ENCODE data around the gene CDH24. TPM values are rescaled to one million over a fixed set of nuclear protein-coding genes. Genes with fewer than 3 reads are reported as not detected.

Gene CDH24
- polyA plus RNA-seq, 3 donors = 0.13 to 0.14 TPM; not detected in 1

GRCh38 chr14:23047034-23047634 lies 10.2 kb downstream of the CDH24 start:
- intact Hi-C loops (cut with micrococcal nuclease) = no loop called here
- no peak overlapping the region for H3K27ac Mint-ChIP-seq
- no peaks in the 10 kb centered on the region for H3K36me3 Mint-ChIP-seq
- no peak for DNase-seq
- H3K4me3 Mint-ChIP-seq = no peak overlapping the region
- Histone ChIP-seq H3K79me2 (ENCODE audit: insufficient read depth, low read length) (no peaks in the 10 kb centered on the region), H3K4me2 (replicated peaks; ENCODE audit: extremely low read depth, low read length, poor library complexity, severe bottlenecking) (no peak overlapping the region), H3K4me3 (replicated peaks in 1 of 3; ENCODE audit: low read depth in 2 of 3, low read length in 3 of 3) (no peak overlapping the region), H3K9ac (ENCODE audit: insufficient read depth, low read length, poor library complexity, severe bottlenecking) (no peak overlapping the region), H2AFZ (ENCODE audit: insufficient read depth, low read depth, low read length, poor library complexity, severe bottlenecking) (no peak overlapping the region), H3K36me3 (replicated peaks in 1 of 2; ENCODE audit: control insufficient read depth in 1 of 2, insufficient read depth in 2 of 2, low read length in 2 of 2) (no peaks in the 10 kb centered on the region), H4K20me1 (ENCODE audit: insufficient read depth, low read length) (no peaks in the 10 kb centered on the region), H3K9me3 (replicated peaks in 1 of 2; ENCODE audit: control insufficient read depth in 1 of 2, insufficient read depth in 1 of 2, low read length in 2 of 2) (no peaks in the 10 kb centered on the region), H3K27me3 (ENCODE audit: control insufficient read depth in 2 of 2, insufficient read depth in 2 of 2, low read length in 2 of 2) (no peaks in the 10 kb centered on the region), H3K4me1 (ENCODE audit: control insufficient read depth in 1 of 2, insufficient read depth in 2 of 2, low read length in 2 of 2) (peaks cover 3 to 10% of the 10 kb centered on the region in 2 donors), H3K27ac (ENCODE audit: low read depth in 1 of 2, low read length in 2 of 2) (no peak overlapping the region)
- 75% methylated on average over 4 of the region's 6 CpGs for WGBS (ENCODE audit: insufficient coverage)
- TF ChIP-seq, protein P1, sequence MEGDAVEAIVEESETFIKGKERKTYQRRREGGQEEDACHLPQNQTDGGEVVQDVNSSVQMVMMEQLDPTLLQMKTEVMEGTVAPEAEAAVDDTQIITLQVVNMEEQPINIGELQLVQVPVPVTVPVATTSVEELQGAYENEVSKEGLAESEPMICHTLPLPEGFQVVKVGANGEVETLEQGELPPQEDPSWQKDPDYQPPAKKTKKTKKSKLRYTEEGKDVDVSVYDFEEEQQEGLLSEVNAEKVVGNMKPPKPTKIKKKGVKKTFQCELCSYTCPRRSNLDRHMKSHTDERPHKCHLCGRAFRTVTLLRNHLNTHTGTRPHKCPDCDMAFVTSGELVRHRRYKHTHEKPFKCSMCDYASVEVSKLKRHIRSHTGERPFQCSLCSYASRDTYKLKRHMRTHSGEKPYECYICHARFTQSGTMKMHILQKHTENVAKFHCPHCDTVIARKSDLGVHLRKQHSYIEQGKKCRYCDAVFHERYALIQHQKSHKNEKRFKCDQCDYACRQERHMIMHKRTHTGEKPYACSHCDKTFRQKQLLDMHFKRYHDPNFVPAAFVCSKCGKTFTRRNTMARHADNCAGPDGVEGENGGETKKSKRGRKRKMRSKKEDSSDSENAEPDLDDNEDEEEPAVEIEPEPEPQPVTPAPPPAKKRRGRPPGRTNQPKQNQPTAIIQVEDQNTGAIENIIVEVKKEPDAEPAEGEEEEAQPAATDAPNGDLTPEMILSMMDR (IDR thresholded peaks at IDR 0.05) = no peak
- peaks cover 9 to 12% (median 9%) of the 10 kb centered on the region in 3 donors for H3K27me3 Mint-ChIP-seq (ENCODE audit: low read depth in 3 of 3)
- peaks cover 0 to 4% (median 0%) of the 10 kb centered on the region in 7 donors for H3K9me3 Mint-ChIP-seq
- H3K4me1 Mint-ChIP-seq = peaks cover 17% of the 10 kb centered on the region

DNA sequence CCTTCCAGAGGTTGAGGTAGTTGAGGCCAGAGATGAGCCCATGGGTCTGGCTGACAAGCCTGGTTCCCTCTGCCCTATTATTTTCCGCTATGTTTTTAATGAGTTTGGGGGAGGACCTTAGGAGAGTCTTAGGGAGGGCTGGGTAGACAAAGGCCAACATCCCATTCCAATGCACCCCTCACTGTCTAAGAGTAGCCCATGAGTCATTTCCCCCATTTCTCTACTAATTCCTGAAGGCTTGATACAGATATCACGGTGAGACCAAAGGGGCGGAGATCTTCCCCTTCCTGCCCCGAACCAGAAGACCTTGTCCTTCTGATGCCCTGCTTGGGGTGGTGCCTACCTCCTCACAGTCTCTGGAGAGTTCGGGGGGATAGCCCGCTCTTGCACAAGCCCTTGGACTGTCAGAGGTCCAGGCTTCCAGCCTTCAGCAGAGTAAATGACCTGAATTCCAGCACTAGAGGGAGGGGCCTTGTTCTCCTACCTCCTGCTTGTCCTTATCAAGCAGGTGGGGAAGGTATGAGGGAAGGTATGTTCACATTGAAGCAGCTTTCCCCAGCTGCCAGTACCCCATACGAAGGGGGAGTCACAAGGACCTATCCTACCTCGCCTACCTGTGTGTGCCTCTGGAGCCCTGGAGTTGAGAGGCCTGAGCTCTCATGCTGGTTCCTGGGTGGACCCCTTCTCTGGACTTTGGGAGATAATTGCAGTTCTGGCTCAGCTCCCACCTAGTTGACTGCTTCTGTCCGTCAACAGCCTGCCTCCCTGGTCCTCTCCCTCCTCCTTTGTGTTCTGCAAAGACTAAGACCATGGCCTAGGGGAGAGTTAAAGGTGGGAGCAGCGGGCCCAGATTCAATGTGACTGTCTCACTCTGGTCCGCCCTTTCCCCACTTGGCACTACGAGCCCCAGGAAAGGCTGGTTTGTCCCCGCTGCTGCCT lies 11.6 kb downstream of the CDH24 start:
- intact Hi-C loops (cut with micrococcal nuclease) = no loop called here
- Histone ChIP-seq H2AFZ (ENCODE audit: insufficient read depth, low read depth, low read length, poor library complexity, severe bottlenecking) (no peak overlapping the region), H3K36me3 (replicated peaks in 1 of 2; ENCODE audit: control insufficient read depth in 1 of 2, insufficient read depth in 2 of 2, low read length in 2 of 2) (no peaks in the 10 kb centered on the region), H3K9ac (ENCODE audit: insufficient read depth, low read length, poor library complexity, severe bottlenecking) (no peak overlapping the region), H3K9me3 (replicated peaks in 1 of 2; ENCODE audit: control insufficient read depth in 1 of 2, insufficient read depth in 1 of 2, low read length in 2 of 2) (no peaks in the 10 kb centered on the region), H3K4me2 (replicated peaks; ENCODE audit: extremely low read depth, low read length, poor library complexity, severe bottlenecking) (no peak overlapping the region), H3K4me3 (replicated peaks in 1 of 3; ENCODE audit: low read depth in 2 of 3, low read length in 3 of 3) (no peak overlapping the region), H3K27ac (ENCODE audit: low read depth in 1 of 2, low read length in 2 of 2) (no peak overlapping the region), H3K27me3 (ENCODE audit: control insufficient read depth in 2 of 2, insufficient read depth in 2 of 2, low read length in 2 of 2) (no peaks in the 10 kb centered on the region), H4K20me1 (ENCODE audit: insufficient read depth, low read length) (no peaks in the 10 kb centered on the region), H3K79me2 (ENCODE audit: insufficient read depth, low read length) (no peaks in the 10 kb centered on the region), H3K4me1 (ENCODE audit: control insufficient read depth in 1 of 2, insufficient read depth in 2 of 2, low read length in 2 of 2) (peaks cover 0 to under 1% of the 10 kb centered on the region in 2 donors)
- peaks cover 9% of the 10 kb centered on the region for H3K4me1 Mint-ChIP-seq
- H3K9me3 Mint-ChIP-seq = peaks cover 0 to 4% (median 0%) of the 10 kb centered on the region in 7 donors
- H3K4me3 Mint-ChIP-seq = no peak overlapping the region
- WGBS (ENCODE audit: insufficient coverage) = 75% methylated on average over 7 of the region's 13 CpGs
- H3K36me3 Mint-ChIP-seq = no peaks in the 10 kb centered on the region
- H3K27me3 Mint-ChIP-seq (ENCODE audit: low read depth in 3 of 3) = peaks cover 9 to 15% (median 9%) of the 10 kb centered on the region in 3 donors
- H3K27ac Mint-ChIP-seq = no peak overlapping the region
- no peak for DNase-seq
- TF ChIP-seq, protein P1 (IDR thresholded peaks at IDR 0.05) = no peak

All from CD14-positive monocyte (primary cell).